OCI-LY1 (cell line): ENCODE measurements around the gene ANO4.

Experiments used
- H2AFZ ChIP-seq: fragments of 200-600 bp; sonication (generic), shearing (Covaris generic); 2 replicates; pipeline ENCODE4 v1.6.0; 2014; ENCODE audit warnings: antibody characterized with exemption, mild to moderate bottlenecking, low read length
- H3F3A ChIP-seq: fragments of 200-600 bp; sonication (generic), shearing (Covaris generic); 2 replicates; pipeline ENCODE4 v1.6.0; 2014; ENCODE audit warnings: mild to moderate bottlenecking, antibody characterized with exemption, low read length, moderate library complexity; ENCODE audit not compliant: insufficient read depth
- H3K27ac ChIP-seq: fragments of 200-600 bp; sonication (generic); 2 replicates; pipeline ENCODE4 v1.5.1; 2014; ENCODE audit warnings: low read length, mixed run types, mild to moderate bottlenecking, low read depth; ENCODE audit not compliant: poor library complexity, severe bottlenecking
- H3K27me3 ChIP-seq: fragments of 200-600 bp; sonication (generic); 2 replicates; pipeline ENCODE4 v1.6.0; 2014; ENCODE audit warnings: antibody characterized with exemption, mild to moderate bottlenecking, low read length, moderate library complexity; ENCODE audit not compliant: insufficient read depth
- H3K36me3 ChIP-seq: fragments of 200-600 bp; sonication (generic); 2 replicates; pipeline ENCODE4 v1.6.1; 2014; ENCODE audit warnings: mild to moderate bottlenecking, antibody characterized with exemption, low read length, moderate library complexity, mixed read lengths; ENCODE audit not compliant: insufficient read depth
- H3K4me1 ChIP-seq: fragments of 200-600 bp; sonication (generic); 2 replicates; pipeline ENCODE4 v1.5.1; 2014; ENCODE audit warnings: mild to moderate bottlenecking, low read length, moderate library complexity; ENCODE audit not compliant: insufficient read depth, severe bottlenecking
- H3K4me2 ChIP-seq: fragments of 200-600 bp; sonication (generic), shearing (Covaris generic); 2 replicates; pipeline ENCODE4 v1.6.1; 2014; ENCODE audit warnings: low read length
- H3K4me3 ChIP-seq: fragments of 200-600 bp; sonication (generic); 2 replicates; pipeline ENCODE4 v1.5.1; 2014; ENCODE audit warnings: low read length, low read depth, mild to moderate bottlenecking, mixed read lengths; ENCODE audit not compliant: poor library complexity, severe bottlenecking
- H3K79me2 ChIP-seq: fragments of 200-600 bp; shearing (Covaris generic); 2 replicates; pipeline ENCODE4 v1.6.1; 2016; ENCODE audit warnings: mixed run types, low read length, mixed read lengths; ENCODE audit not compliant: insufficient read depth
- H3K9ac ChIP-seq: fragments of 200-600 bp; sonication (generic), shearing (Covaris generic); 2 replicates; pipeline ENCODE4 v1.6.1; 2014; ENCODE audit warnings: mild to moderate bottlenecking, low read length, mixed read lengths
- H3K9me2 ChIP-seq: fragments of 200-600 bp; sonication (generic), shearing (Covaris generic); 2 replicates; pipeline ENCODE4 v1.6.1; 2014; ENCODE audit warnings: low read depth, mild to moderate bottlenecking, low read length, mixed read lengths
- H3K9me3 ChIP-seq: fragments of 200-600 bp; shearing (Covaris generic); 2 replicates; pipeline ENCODE4 v1.6.1; 2014; ENCODE audit warnings: low read length, mixed read lengths
- H4K20me1 ChIP-seq: fragments of 200-600 bp; sonication (generic), shearing (Covaris generic); 2 replicates; pipeline ENCODE4 v1.6.0; 2016; ENCODE audit warnings: mild to moderate bottlenecking, low read length; ENCODE audit not compliant: insufficient read depth
- EZH2 ChIP-seq: fragments of 200-600 bp; sonication (generic), shearing (Covaris generic); IDR thresholded peaks from 2 replicates; pipeline ENCODE4 v1.8.0; 2017; ENCODE audit warnings: borderline replicate concordance, mixed run types, mild to moderate bottlenecking, antibody characterized with exemption, low read length, moderate library complexity, mixed read lengths
- TF ChIP-seq, protein P1 (sequence below): fragments of 200-600 bp; sonication (generic), shearing (Covaris generic); IDR thresholded peaks from 2 replicates; pipeline ENCODE4 v1.5.1; 2017; ENCODE audit warnings: mild to moderate bottlenecking, antibody characterized with exemption, low read length, moderate library complexity, mixed read lengths

The ANO4 gene

DNA sequence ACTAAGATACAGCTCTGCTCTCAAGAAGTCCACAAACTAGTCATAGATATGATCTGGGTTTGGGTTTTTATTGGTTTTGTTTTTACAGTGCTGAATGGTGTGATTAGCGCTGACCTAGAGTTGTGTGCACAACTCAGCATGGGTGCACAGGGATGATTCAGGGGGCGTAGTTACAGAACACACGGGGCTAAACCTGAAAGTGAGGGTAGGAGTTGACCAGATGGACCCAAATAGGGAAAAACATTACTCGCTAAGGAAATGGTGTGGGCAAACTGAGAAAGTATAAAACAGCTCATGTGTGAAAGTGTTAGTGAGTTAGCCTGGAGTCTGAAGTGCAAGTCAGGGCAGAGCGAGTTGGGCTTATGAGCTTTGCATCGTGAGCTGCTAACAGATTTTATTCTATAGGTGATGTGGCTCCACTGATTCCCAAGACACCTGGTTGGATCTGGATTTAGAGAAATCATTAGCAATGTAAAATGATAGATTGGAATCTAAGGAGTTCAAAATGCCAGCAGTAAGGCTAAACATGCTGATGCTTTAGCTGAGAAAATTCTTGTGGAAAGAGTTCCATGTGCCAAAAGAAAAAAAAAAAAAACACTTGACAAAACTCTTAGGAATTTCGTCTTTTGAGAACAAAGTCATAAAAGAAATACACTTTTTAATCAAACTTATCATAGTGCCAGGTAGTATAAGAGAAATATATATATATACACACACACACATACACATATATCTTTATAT lies 280.5 kb downstream of the ANO4 start:
- no peak overlapping the region for H3K9ac ChIP-seq
- no peaks in the 10 kb centered on the region for H3K27me3 ChIP-seq
- H3K9me2 ChIP-seq = no peaks in the 10 kb centered on the region
- no peaks in the 10 kb centered on the region for H4K20me1 ChIP-seq
- H3K4me1 ChIP-seq = no peaks in the 10 kb centered on the region
- H3K4me3 ChIP-seq = no peak overlapping the region
- H3F3A ChIP-seq = no peaks in the 10 kb centered on the region
- no peak overlapping the region for H3K4me2 ChIP-seq
- TF ChIP-seq EZH2 = no peak
- TF ChIP-seq, protein P1, sequence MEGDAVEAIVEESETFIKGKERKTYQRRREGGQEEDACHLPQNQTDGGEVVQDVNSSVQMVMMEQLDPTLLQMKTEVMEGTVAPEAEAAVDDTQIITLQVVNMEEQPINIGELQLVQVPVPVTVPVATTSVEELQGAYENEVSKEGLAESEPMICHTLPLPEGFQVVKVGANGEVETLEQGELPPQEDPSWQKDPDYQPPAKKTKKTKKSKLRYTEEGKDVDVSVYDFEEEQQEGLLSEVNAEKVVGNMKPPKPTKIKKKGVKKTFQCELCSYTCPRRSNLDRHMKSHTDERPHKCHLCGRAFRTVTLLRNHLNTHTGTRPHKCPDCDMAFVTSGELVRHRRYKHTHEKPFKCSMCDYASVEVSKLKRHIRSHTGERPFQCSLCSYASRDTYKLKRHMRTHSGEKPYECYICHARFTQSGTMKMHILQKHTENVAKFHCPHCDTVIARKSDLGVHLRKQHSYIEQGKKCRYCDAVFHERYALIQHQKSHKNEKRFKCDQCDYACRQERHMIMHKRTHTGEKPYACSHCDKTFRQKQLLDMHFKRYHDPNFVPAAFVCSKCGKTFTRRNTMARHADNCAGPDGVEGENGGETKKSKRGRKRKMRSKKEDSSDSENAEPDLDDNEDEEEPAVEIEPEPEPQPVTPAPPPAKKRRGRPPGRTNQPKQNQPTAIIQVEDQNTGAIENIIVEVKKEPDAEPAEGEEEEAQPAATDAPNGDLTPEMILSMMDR = no peak
- no peaks in the 10 kb centered on the region for H3K79me2 ChIP-seq
- H3K9me3 ChIP-seq = no peaks in the 10 kb centered on the region
- H3K36me3 ChIP-seq = no peaks in the 10 kb centered on the region
- H3K27ac ChIP-seq = no peak overlapping the region
- H2AFZ ChIP-seq = no peak overlapping the region

DNA sequence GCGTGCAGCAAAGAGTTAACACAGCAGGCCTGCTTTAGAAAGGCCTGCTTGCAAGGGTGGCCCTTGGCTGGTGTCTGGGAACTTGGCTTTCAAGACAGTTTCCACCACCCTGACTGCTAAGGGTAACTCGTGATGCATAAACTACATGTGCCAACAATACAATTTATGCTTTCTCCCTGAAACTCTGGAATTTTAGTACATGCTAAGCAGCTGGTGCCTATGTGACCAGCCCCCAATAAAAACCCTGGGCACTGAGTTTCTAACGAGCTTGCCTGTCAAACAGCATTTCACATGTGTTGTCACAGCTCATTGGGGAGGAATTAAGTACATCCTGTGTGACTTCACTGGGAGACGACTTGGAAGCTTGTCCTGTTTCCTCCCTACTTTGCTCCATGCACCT lies 282.3 kb downstream of the ANO4 start:
- no peak overlapping the region for H2AFZ ChIP-seq

DNA sequence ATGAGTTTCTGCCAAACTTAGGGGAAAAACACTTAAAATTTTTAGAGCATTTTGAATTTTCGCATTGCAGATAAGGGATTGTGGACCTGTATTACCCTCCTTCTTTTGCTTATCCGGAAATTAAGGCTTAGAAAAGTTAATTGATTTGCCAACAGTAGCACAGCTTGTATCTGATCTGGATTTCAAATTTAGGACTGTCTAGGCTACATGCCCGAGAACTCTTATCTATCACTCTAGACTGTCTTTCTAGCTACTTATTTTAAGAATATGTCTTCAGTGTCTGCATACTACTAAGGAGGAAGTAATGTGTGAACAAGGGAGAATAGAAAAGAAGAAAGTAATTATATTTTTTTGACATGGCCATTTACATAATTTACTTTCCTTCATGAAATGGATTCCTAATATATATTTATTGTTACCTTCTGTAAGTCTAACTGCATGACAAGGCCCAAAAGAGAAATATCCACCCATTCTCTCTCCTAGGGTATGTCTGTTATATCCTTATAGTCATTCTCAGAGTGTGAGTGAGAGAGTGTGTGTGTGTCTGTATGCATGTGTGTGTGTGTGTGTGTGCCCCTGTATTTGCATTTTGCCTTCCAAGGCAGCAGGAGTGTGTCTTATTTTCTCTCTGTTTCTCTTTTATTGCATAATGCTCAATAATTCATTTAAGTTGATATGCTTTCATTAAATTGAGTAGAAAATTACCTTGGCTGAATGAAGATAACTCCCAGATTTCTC lies 283.4 kb downstream of the ANO4 start:
- Histone ChIP-seq H3K4me3 (no peak overlapping the region), H3K4me2 (no peak overlapping the region), H3K36me3 (no peaks in the 10 kb centered on the region), H3K4me1 (no peaks in the 10 kb centered on the region), H4K20me1 (no peaks in the 10 kb centered on the region), H3K9me3 (no peaks in the 10 kb centered on the region), H3K27me3 (no peaks in the 10 kb centered on the region), H2AFZ (no peak overlapping the region), H3K9ac (no peak overlapping the region), H3K9me2 (no peaks in the 10 kb centered on the region), H3K79me2 (no peaks in the 10 kb centered on the region), H3F3A (no peaks in the 10 kb centered on the region), H3K27ac (no peak overlapping the region)
- TF ChIP-seq, protein P1 = no peak
- no peak for TF ChIP-seq EZH2

More for the DNA sequence above, 282.3 kb downstream of the ANO4 start:
- no peaks in the 10 kb centered on the region for H3K36me3 ChIP-seq
- H3K27me3 ChIP-seq = no peaks in the 10 kb centered on the region
- H3F3A ChIP-seq = no peaks in the 10 kb centered on the region
- no peak overlapping the region for H3K27ac ChIP-seq
- H3K4me1 ChIP-seq = no peaks in the 10 kb centered on the region
- no peak overlapping the region for H3K4me2 ChIP-seq
- no peak overlapping the region for H3K4me3 ChIP-seq
- H3K9me3 ChIP-seq = no peaks in the 10 kb centered on the region
- no peak overlapping the region for H3K9ac ChIP-seq
- TF ChIP-seq EZH2 = no peak
- no peaks in the 10 kb centered on the region for H3K9me2 ChIP-seq
- no peaks in the 10 kb centered on the region for H4K20me1 ChIP-seq
- H3K79me2 ChIP-seq = no peaks in the 10 kb centered on the region
